Skeletal muscle cell (primary cell): ENCODE measurements around the gene PLCL1.
"Not testable (repeated sequence)": the region's sequence is repeated elsewhere in the genome, so short reads cannot be mapped to it uniquely, and the experiment has no call there.

Experiments used
- DNase-seq: peaks from one replicate; pipeline ENCODE4 v3.0.0-alpha.2; 2010; ENCODE audit warnings: low read depth
- H3K4me3 ChIP-seq: 2 replicates; pipeline ENCODE4 v1.5.1; 2011; ENCODE audit warnings: low read depth, mild to moderate bottlenecking, control low read depth, low read length, moderate library complexity

PLCL1 gene

DNA sequence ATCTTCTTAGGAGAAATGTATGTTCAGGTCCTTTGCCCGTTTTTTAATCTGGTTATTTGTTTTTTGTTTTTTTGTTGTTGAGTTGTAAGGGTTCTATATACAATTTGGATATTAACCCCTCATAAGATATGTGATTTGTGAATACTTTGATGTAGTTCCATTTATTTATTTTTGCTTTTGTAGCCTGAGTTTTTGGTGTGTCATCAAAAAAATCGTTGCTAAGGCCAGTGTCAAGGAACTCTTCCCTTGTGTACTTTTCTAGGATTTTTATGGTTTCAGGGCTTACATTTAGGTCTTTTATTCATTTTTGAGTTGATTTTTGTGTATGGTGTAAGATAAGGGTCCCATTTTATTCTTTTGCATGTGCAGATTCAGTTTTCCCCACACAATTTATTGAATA is 372.6 kb downstream of the PLCL1 start:
- no peak for DNase-seq
- H3K4me3 ChIP-seq, result no peak overlapping the region

DNA sequence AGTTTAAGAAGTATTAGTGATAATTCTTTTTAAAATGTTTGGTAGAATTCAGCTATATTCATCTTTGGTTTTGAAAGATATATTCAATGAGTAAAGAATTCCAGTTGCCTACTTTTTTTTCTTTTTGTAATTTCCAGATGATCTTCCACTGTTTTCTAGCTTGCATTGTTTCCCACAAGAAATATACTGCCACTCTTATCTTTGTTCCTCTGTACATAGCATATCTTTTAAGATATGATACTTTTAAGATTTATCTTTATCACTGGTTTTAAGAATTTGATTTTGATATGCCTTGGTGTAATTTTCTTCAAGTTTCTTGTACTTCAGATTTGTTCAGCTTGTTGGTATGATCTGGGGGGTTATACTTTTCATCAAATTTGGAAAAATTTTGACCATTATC is 374.4 kb downstream of the PLCL1 start:
- no peak overlapping the region for H3K4me3 ChIP-seq
- DNase-seq, result no peak

- no peak for DNase-seq
- no peak overlapping the region for H3K4me3 ChIP-seq
These were observed 381.9 kb downstream of the PLCL1 start for GRCh38 chr2:198186257-198186656.

GRCh38 chr2:198187841-198188240 is 383.4 kb downstream of the PLCL1 start:
- H3K4me3 ChIP-seq, result no peak overlapping the region
- no peak for DNase-seq

- no peak for DNase-seq
- H3K4me3 ChIP-seq, result no peak overlapping the region
These were observed 384.6 kb downstream of the PLCL1 start for GRCh38 chr2:198188982-198189381.

DNA sequence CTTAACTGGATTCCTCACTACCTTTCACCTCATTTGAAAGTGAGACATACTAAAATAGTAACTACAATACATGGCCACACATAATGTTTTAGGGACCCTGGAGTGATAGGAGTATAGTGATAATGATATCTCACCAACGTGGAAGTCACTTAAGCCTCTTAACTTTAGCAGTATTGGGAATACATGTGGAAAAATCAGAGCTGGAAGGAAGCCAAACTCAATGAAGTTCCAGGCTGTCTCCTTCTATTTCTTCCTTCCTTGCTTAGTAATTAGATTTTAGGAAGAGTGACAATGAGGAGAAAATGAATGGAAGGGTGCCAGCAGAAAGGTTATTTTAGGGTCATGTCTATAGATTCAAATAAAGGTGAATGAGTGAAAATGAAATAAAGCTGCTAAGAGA is 387.3 kb downstream of the PLCL1 start:
- no peak for DNase-seq
- no peak overlapping the region for H3K4me3 ChIP-seq

DNA sequence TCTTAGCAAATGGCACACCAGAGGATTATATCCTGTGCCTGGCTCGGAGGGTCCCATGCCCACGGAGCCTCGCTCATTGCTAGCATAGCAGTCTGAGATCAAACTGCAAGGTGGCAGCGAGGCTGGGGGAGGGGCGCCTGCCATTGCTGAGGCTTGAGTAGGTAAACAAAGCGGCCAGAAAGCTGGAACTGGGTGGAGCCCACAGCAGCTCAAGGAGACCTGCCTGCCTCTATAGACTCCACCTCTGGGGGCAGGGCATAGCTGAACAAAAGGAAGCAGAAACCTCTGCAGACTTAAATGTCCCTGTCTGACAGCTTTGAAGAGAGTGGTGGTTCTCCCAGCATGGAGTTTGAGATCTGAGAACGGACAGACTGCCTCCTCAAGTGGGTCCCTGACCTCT is 392.2 kb downstream of the PLCL1 start:
- not testable (repeated sequence) for DNase-seq, H3K4me3 ChIP-seq
